ENCODE measurements around the gene PLGRKT.

Gene PLGRKT

GRCh38 chr9:5315187-5315923, 122.4 kb downstream of the PLGRKT start:
- no peak overlapping the region for H3K4me3 Mint-ChIP-seq
- no peak for DNase-seq
- H3K27me3 Mint-ChIP-seq: peaks cover 4% of the 10 kb centered on the region
- CTCF ChIA-PET: no interaction called here
- peaks cover 19% of the 10 kb centered on the region for H3K9me3 Mint-ChIP-seq
- H3K4me1 Mint-ChIP-seq: no peaks in the 10 kb centered on the region
- peaks cover 18% of the 10 kb centered on the region for H3K36me3 Mint-ChIP-seq
- no peak overlapping the region for H3K27ac Mint-ChIP-seq

GRCh38 chr9:5310851-5311250, 126.9 kb downstream of the PLGRKT start:
- Mint-ChIP-seq H3K27me3 (peaks cover 16% of the 10 kb centered on the region), H3K4me3 (no peak overlapping the region), H3K9me3 (peaks cover 14% of the 10 kb centered on the region), H3K27ac (no peak overlapping the region), H3K4me1 (peaks cover 7% of the 10 kb centered on the region), H3K36me3 (peaks cover 13% of the 10 kb centered on the region)
- no peak for DNase-seq
- CTCF ChIA-PET: no interaction called here
